OCI-LY1 (cell line): ENCODE data around the gene XYLT1.

Experiments used
- H2AFZ ChIP-seq: fragments of 200-600 bp; sonication (generic), shearing (Covaris generic); 2 replicates; pipeline ENCODE4 v1.6.0; 2014; ENCODE audit warnings: antibody characterized with exemption, mild to moderate bottlenecking, low read length
- H3F3A ChIP-seq: fragments of 200-600 bp; sonication (generic), shearing (Covaris generic); 2 replicates; pipeline ENCODE4 v1.6.0; 2014; ENCODE audit warnings: mild to moderate bottlenecking, antibody characterized with exemption, low read length, moderate library complexity; ENCODE audit not compliant: insufficient read depth
- H3K27ac ChIP-seq: fragments of 200-600 bp; sonication (generic); 2 replicates; pipeline ENCODE4 v1.5.1; 2014; ENCODE audit warnings: low read length, mixed run types, mild to moderate bottlenecking, low read depth; ENCODE audit not compliant: poor library complexity, severe bottlenecking
- H3K27me3 ChIP-seq: fragments of 200-600 bp; sonication (generic); 2 replicates; pipeline ENCODE4 v1.6.0; 2014; ENCODE audit warnings: antibody characterized with exemption, mild to moderate bottlenecking, low read length, moderate library complexity; ENCODE audit not compliant: insufficient read depth
- H3K36me3 ChIP-seq: fragments of 200-600 bp; sonication (generic); 2 replicates; pipeline ENCODE4 v1.6.1; 2014; ENCODE audit warnings: mild to moderate bottlenecking, antibody characterized with exemption, low read length, moderate library complexity, mixed read lengths; ENCODE audit not compliant: insufficient read depth
- H3K4me1 ChIP-seq: fragments of 200-600 bp; sonication (generic); 2 replicates; pipeline ENCODE4 v1.5.1; 2014; ENCODE audit warnings: mild to moderate bottlenecking, low read length, moderate library complexity; ENCODE audit not compliant: insufficient read depth, severe bottlenecking
- H3K4me2 ChIP-seq: fragments of 200-600 bp; sonication (generic), shearing (Covaris generic); 2 replicates; pipeline ENCODE4 v1.6.1; 2014; ENCODE audit warnings: low read length
- H3K4me3 ChIP-seq: fragments of 200-600 bp; sonication (generic); 2 replicates; pipeline ENCODE4 v1.5.1; 2014; ENCODE audit warnings: low read length, low read depth, mild to moderate bottlenecking, mixed read lengths; ENCODE audit not compliant: poor library complexity, severe bottlenecking
- H3K79me2 ChIP-seq: fragments of 200-600 bp; shearing (Covaris generic); 2 replicates; pipeline ENCODE4 v1.6.1; 2016; ENCODE audit warnings: mixed run types, low read length, mixed read lengths; ENCODE audit not compliant: insufficient read depth
- H3K9ac ChIP-seq: fragments of 200-600 bp; sonication (generic), shearing (Covaris generic); 2 replicates; pipeline ENCODE4 v1.6.1; 2014; ENCODE audit warnings: mild to moderate bottlenecking, low read length, mixed read lengths
- H3K9me2 ChIP-seq: fragments of 200-600 bp; sonication (generic), shearing (Covaris generic); 2 replicates; pipeline ENCODE4 v1.6.1; 2014; ENCODE audit warnings: low read depth, mild to moderate bottlenecking, low read length, mixed read lengths
- H3K9me3 ChIP-seq: fragments of 200-600 bp; shearing (Covaris generic); 2 replicates; pipeline ENCODE4 v1.6.1; 2014; ENCODE audit warnings: low read length, mixed read lengths
- H4K20me1 ChIP-seq: fragments of 200-600 bp; sonication (generic), shearing (Covaris generic); 2 replicates; pipeline ENCODE4 v1.6.0; 2016; ENCODE audit warnings: mild to moderate bottlenecking, low read length; ENCODE audit not compliant: insufficient read depth
- CTCF ChIP-seq: fragments of 200-600 bp; sonication (generic), shearing (Covaris generic); IDR thresholded peaks from 2 replicates; pipeline ENCODE4 v1.5.1; 2017; ENCODE audit warnings: mild to moderate bottlenecking, antibody characterized with exemption, low read length, moderate library complexity, mixed read lengths
- EZH2 ChIP-seq: fragments of 200-600 bp; sonication (generic), shearing (Covaris generic); IDR thresholded peaks from 2 replicates; pipeline ENCODE4 v1.8.0; 2017; ENCODE audit warnings: borderline replicate concordance, mixed run types, mild to moderate bottlenecking, antibody characterized with exemption, low read length, moderate library complexity, mixed read lengths

Gene XYLT1

GRCh38 chr16:17316005-17316404 lies 154.8 kb downstream of the XYLT1 start:
- no peaks in the 10 kb centered on the region for H3F3A ChIP-seq
- no peaks in the 10 kb centered on the region for H4K20me1 ChIP-seq
- peaks cover 18% of the 10 kb centered on the region for H3K79me2 ChIP-seq
- no peaks in the 10 kb centered on the region for H3K4me1 ChIP-seq
- no peak overlapping the region for H3K9ac ChIP-seq
- peaks cover 35% of the 10 kb centered on the region for H3K36me3 ChIP-seq
- TF ChIP-seq CTCF (no peak), EZH2 (no peak)
- no peak overlapping the region for H3K27ac ChIP-seq
- no peak overlapping the region for H2AFZ ChIP-seq
- H3K4me2 ChIP-seq, result no peak overlapping the region
- no peaks in the 10 kb centered on the region for H3K9me2 ChIP-seq
- H3K4me3 ChIP-seq, result no peak overlapping the region
- H3K9me3 ChIP-seq, result no peaks in the 10 kb centered on the region
- no peaks in the 10 kb centered on the region for H3K27me3 ChIP-seq

GRCh38 chr16:17313793-17314547 lies 156.8 kb downstream of the XYLT1 start:
- peaks cover 35% of the 10 kb centered on the region for H3K36me3 ChIP-seq
- no peaks in the 10 kb centered on the region for H3K27me3 ChIP-seq
- no peaks in the 10 kb centered on the region for H3F3A ChIP-seq
- no peak overlapping the region for H3K9ac ChIP-seq
- H3K4me1 ChIP-seq, result no peaks in the 10 kb centered on the region
- H3K27ac ChIP-seq, result no peak overlapping the region
- H3K9me2 ChIP-seq, result no peaks in the 10 kb centered on the region
- H3K9me3 ChIP-seq, result no peaks in the 10 kb centered on the region
- H2AFZ ChIP-seq, result no peak overlapping the region
- no peaks in the 10 kb centered on the region for H4K20me1 ChIP-seq
- peaks cover 14% of the 10 kb centered on the region for H3K79me2 ChIP-seq
- no peak overlapping the region for H3K4me2 ChIP-seq
- H3K4me3 ChIP-seq, result no peak overlapping the region
- TF ChIP-seq EZH2, result no peak
- no peak for TF ChIP-seq CTCF

- no peaks in the 10 kb centered on the region for H4K20me1 ChIP-seq
Observed at GRCh38 chr16:17313085-17313611, 157.6 kb downstream of the XYLT1 start.

More at GRCh38 chr16:17313085-17313611, 157.6 kb downstream of the XYLT1 start:
- no peaks in the 10 kb centered on the region for H3K9me3 ChIP-seq
- H3K4me2 ChIP-seq, result no peak overlapping the region
- no peak overlapping the region for H3K4me3 ChIP-seq
- no peaks in the 10 kb centered on the region for H3F3A ChIP-seq
- no peak overlapping the region for H3K9ac ChIP-seq
- no peak overlapping the region for H2AFZ ChIP-seq
- H3K36me3 ChIP-seq, result peaks cover 35% of the 10 kb centered on the region
- peaks cover 14% of the 10 kb centered on the region for H3K79me2 ChIP-seq
- H3K9me2 ChIP-seq, result no peaks in the 10 kb centered on the region
- no peak overlapping the region for H3K27ac ChIP-seq
- no peaks in the 10 kb centered on the region for H3K4me1 ChIP-seq
- no peak for TF ChIP-seq CTCF
- no peak for TF ChIP-seq EZH2
- H3K27me3 ChIP-seq, result no peaks in the 10 kb centered on the region
